Measurements from ENCODE around the gene OSBPL5. TPM values are rescaled to one million over a fixed set of nuclear protein-coding genes. Genes with fewer than 3 reads are reported as not detected.

The OSBPL5 gene
- total RNA-seq, 1 experiment from 2014 or later, result 115 TPM

GRCh38 chr11:3201677-3202181 is 36.6 kb upstream of the OSBPL5 start:
- DNase-seq (ENCODE audit: unreplicated experiment), result no peak
- no TSS peak for BruUV-seq (replicated peaks)
- no peaks in the 10 kb centered on the region for H3K36me3 Mint-ChIP-seq (ENCODE audit: insufficient read depth, unreplicated experiment)
- H3K9me3 Mint-ChIP-seq (ENCODE audit: unreplicated experiment), result no peaks in the 10 kb centered on the region
- ChIA-PET CTCF (no interaction called here), POLR2A (no interaction called here)
- no peaks in the 10 kb centered on the region for H3K4me1 Mint-ChIP-seq (ENCODE audit: insufficient read depth, unreplicated experiment)
- H3K4me3 Mint-ChIP-seq (ENCODE audit: unreplicated experiment), result no peak overlapping the region
- no peak for TF ChIP-seq CTCF (IDR thresholded peaks at IDR 0.05; ENCODE audit: unreplicated experiment)
- intact Hi-C loops (cut with micrococcal nuclease), result no loop called here
- H3K27me3 Mint-ChIP-seq (ENCODE audit: insufficient read depth, unreplicated experiment), result peaks cover 36% of the 10 kb centered on the region
- H3K27ac Mint-ChIP-seq (ENCODE audit: low read depth, unreplicated experiment), result no peak overlapping the region

- DNase-seq (ENCODE audit: unreplicated experiment), result no peak
- Mint-ChIP-seq H3K36me3 (ENCODE audit: insufficient read depth, unreplicated experiment) (no peaks in the 10 kb centered on the region), H3K9me3 (ENCODE audit: unreplicated experiment) (no peaks in the 10 kb centered on the region), H3K27ac (ENCODE audit: low read depth, unreplicated experiment) (no peak overlapping the region), H3K4me1 (ENCODE audit: insufficient read depth, unreplicated experiment) (no peaks in the 10 kb centered on the region), H3K27me3 (ENCODE audit: insufficient read depth, unreplicated experiment) (peaks cover 36% of the 10 kb centered on the region), H3K4me3 (ENCODE audit: unreplicated experiment) (no peak overlapping the region)
- intact Hi-C loops (cut with micrococcal nuclease), result no loop called here
- POLR2A ChIA-PET, result no interaction called here
- no peak for TF ChIP-seq CTCF (IDR thresholded peaks at IDR 0.05; ENCODE audit: unreplicated experiment)
- BruUV-seq (replicated peaks), result no TSS peak
- CTCF ChIA-PET, result no interaction called here
Measured at GRCh38 chr11:3201112-3201581, 36.0 kb upstream of the OSBPL5 start.

GRCh38 chr11:3200388-3201111 is 35.4 kb upstream of the OSBPL5 start:
- DNase-seq (ENCODE audit: unreplicated experiment), result no peak
- Mint-ChIP-seq H3K9me3 (ENCODE audit: unreplicated experiment) (no peaks in the 10 kb centered on the region), H3K36me3 (ENCODE audit: insufficient read depth, unreplicated experiment) (no peaks in the 10 kb centered on the region), H3K27me3 (ENCODE audit: insufficient read depth, unreplicated experiment) (peaks cover 36% of the 10 kb centered on the region), H3K4me3 (ENCODE audit: unreplicated experiment) (no peak overlapping the region), H3K4me1 (ENCODE audit: insufficient read depth, unreplicated experiment) (no peaks in the 10 kb centered on the region), H3K27ac (ENCODE audit: low read depth, unreplicated experiment) (no peak overlapping the region)
- intact Hi-C loops (cut with micrococcal nuclease), result no loop called here
- no peak for TF ChIP-seq CTCF (IDR thresholded peaks at IDR 0.05; ENCODE audit: unreplicated experiment)
- ChIA-PET CTCF (interaction anchor here (0.6 to 0.7 kb wide), 2 partner anchors 22 to 151 kb away, joined by 3 to 4 read pairs; no protein-coding TSS in a partner anchor), POLR2A (no interaction called here)
- no TSS peak for BruUV-seq (replicated peaks)

- BruUV-seq (replicated peaks), result no TSS peak
- Mint-ChIP-seq H3K27ac (ENCODE audit: low read depth, unreplicated experiment) (no peak overlapping the region), H3K36me3 (ENCODE audit: insufficient read depth, unreplicated experiment) (no peaks in the 10 kb centered on the region), H3K4me3 (ENCODE audit: unreplicated experiment) (no peak overlapping the region), H3K4me1 (ENCODE audit: insufficient read depth, unreplicated experiment) (no peaks in the 10 kb centered on the region), H3K9me3 (ENCODE audit: unreplicated experiment) (no peaks in the 10 kb centered on the region), H3K27me3 (ENCODE audit: insufficient read depth, unreplicated experiment) (peaks cover 36% of the 10 kb centered on the region)
- POLR2A ChIA-PET, result no interaction called here
- CTCF ChIA-PET, result interaction anchor here (0.6 to 0.7 kb wide), 2 partner anchors 22 to 150 kb away, joined by 3 to 4 read pairs; no protein-coding TSS in a partner anchor
- no peak for TF ChIP-seq CTCF (IDR thresholded peaks at IDR 0.05; ENCODE audit: unreplicated experiment)
- DNase-seq (ENCODE audit: unreplicated experiment), result no peak
- intact Hi-C loops (cut with micrococcal nuclease), result no loop called here
Measured at GRCh38 chr11:3199537-3200295, 34.6 kb upstream of the OSBPL5 start.

Data from MCF 10A (cell line).